Chondrocyte (in vitro differentiated cells): ENCODE measurements around the gene WARS2. TPM values are rescaled to one million over a fixed set of nuclear protein-coding genes. Genes with fewer than 3 reads are reported as not detected.
"Not testable (repeated sequence)": the region's sequence is repeated elsewhere in the genome, so short reads cannot be mapped to it uniquely, and the experiment has no call there.

Experiments used
- DNase-seq: peaks from one replicate; pipeline ENCODE4 v3.0.0; 2021; ENCODE audit warnings: mixed read lengths, low spot score
- H3K27ac Mint-ChIP-seq: one replicate; pipeline ENCODE4 v1.8.0; 2021; ENCODE audit warnings: mild to moderate bottlenecking, moderate library complexity, mixed read lengths; ENCODE audit not compliant: unreplicated experiment
- H3K27me3 Mint-ChIP-seq: 2 replicates; pipeline ENCODE4 v1.8.0; 2021; ENCODE audit warnings: low read depth, mixed read lengths
- H3K36me3 Mint-ChIP-seq: 2 replicates; pipeline ENCODE4 v1.8.0; 2021; ENCODE audit warnings: low read depth, mixed read lengths
- H3K4me1 Mint-ChIP-seq: 2 replicates; pipeline ENCODE4 v1.8.0; 2021; ENCODE audit warnings: low read depth, mild to moderate bottlenecking, mixed read lengths
- H3K4me3 Mint-ChIP-seq: one replicate; pipeline ENCODE4 v1.8.0; 2021; ENCODE audit warnings: mild to moderate bottlenecking, moderate library complexity, mixed read lengths; ENCODE audit not compliant: unreplicated experiment
- H3K9me3 Mint-ChIP-seq: 2 replicates; pipeline ENCODE4 v1.8.0; 2021; ENCODE audit warnings: low read depth, mixed read lengths
- total RNA-seq: library from RNA; stranded (reverse); gene quantifications from 3 replicates; pipeline ENCODE4 v1.2.1, GENCODE V29; 2021
- TF ChIP-seq, protein P1 (sequence below): fragments of 200-600 bp; sonication (generic); IDR thresholded peaks from 2 replicates; pipeline ENCODE4 v1.5.0; 2021; ENCODE audit warnings: antibody characterized with exemption, mild to moderate bottlenecking, moderate library complexity

Gene WARS2
- total RNA-seq, 1 donor from 2014 or later = 9.4 TPM

DNA sequence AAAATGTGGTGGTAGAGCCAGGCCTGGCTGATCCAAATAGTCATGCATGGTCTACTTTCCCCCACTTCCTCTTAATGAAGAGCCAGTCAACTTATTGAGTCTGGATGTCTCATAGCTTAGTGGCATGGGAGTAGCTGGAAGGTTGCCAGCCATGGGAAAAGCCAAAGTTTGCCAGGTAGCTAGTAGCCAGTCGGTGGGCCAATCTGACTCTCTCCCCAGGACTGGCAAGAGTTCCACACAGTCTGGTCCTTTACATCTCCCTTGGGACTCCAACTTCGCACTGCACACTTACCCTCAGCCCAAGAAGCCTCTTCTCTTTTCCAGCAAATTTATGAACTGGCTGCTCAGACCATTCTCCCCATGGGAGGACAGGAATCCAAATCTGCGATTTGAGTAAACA lies 8.3 kb downstream of the WARS2 start:
- Mint-ChIP-seq H3K36me3 (no peaks in the 10 kb centered on the region), H3K27me3 (no peaks in the 10 kb centered on the region), H3K4me1 (peaks cover 18% of the 10 kb centered on the region), H3K4me3 (no peak overlapping the region), H3K27ac (no peak overlapping the region), H3K9me3 (no peaks in the 10 kb centered on the region)
- TF ChIP-seq, protein P1, sequence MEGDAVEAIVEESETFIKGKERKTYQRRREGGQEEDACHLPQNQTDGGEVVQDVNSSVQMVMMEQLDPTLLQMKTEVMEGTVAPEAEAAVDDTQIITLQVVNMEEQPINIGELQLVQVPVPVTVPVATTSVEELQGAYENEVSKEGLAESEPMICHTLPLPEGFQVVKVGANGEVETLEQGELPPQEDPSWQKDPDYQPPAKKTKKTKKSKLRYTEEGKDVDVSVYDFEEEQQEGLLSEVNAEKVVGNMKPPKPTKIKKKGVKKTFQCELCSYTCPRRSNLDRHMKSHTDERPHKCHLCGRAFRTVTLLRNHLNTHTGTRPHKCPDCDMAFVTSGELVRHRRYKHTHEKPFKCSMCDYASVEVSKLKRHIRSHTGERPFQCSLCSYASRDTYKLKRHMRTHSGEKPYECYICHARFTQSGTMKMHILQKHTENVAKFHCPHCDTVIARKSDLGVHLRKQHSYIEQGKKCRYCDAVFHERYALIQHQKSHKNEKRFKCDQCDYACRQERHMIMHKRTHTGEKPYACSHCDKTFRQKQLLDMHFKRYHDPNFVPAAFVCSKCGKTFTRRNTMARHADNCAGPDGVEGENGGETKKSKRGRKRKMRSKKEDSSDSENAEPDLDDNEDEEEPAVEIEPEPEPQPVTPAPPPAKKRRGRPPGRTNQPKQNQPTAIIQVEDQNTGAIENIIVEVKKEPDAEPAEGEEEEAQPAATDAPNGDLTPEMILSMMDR = no peak
- DNase-seq = no peak

DNA sequence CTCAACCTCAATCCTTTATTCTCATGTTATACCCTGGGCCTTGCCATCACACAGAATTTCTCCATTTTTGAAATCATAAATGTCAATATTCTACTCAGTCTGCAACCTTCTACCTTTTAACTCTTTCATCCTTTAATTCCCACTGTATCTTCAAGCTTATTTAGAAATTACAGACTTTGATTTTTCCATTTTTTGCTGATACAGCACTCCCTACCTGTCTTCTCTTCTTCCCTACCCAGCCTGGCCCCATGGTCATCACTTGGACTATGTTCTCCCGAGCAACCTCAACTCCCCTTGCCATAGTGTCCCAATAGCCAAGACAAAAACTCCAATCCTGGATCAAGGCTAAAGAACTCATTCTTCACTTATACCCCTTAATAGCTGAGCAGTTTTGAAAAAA lies 14.6 kb downstream of the WARS2 start:
- DNase-seq = no peak
- TF ChIP-seq, protein P1 = no peak
- Mint-ChIP-seq H3K4me3 (no peak overlapping the region), H3K4me1 (no peaks in the 10 kb centered on the region), H3K27me3 (no peaks in the 10 kb centered on the region), H3K9me3 (peaks cover 11% of the 10 kb centered on the region), H3K36me3 (peaks cover 8% of the 10 kb centered on the region), H3K27ac (no peak overlapping the region)

DNA sequence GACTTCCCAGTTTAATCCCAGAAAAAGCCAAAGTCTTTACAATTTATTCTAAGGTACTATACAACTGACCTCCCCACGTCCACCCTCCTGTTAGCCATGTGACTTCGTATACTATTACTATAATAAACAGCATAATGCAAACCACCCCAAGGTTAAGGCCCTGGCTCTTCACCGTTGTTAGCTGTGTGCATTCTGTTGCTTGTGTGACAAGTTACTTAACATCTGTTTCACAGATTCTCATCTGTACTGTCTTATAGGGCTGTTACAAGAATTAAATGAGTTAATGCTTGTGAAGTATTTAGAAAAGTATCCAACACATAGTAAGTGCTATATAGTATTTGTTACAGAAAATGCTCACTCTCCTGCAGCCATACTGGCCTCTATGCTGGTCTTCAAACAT lies 15.7 kb downstream of the WARS2 start:
- Mint-ChIP-seq H3K27me3 (no peaks in the 10 kb centered on the region), H3K4me1 (no peaks in the 10 kb centered on the region), H3K4me3 (no peak overlapping the region), H3K36me3 (peaks cover 8% of the 10 kb centered on the region), H3K27ac (no peak overlapping the region), H3K9me3 (peaks cover 18% of the 10 kb centered on the region)
- TF ChIP-seq, protein P1 = no peak
- DNase-seq = no peak

DNA sequence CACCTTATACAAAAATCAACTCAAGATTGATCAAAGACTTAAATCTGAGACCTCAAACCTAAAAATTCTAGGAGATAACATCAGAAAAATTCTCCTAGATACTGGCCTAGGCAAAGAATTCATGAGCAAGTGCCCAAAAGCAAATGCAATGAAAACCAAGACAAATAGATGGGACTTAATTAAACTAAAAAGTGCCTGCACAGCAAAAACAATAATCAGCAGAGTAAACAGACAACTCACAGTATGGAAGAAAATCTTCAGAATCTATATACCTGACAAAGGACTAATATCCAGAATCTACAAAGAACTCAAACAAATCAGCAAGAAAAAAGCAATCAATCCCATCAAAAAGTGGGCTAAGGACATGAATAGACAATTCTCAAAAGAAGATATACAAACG lies 18.6 kb downstream of the WARS2 start:
- not testable (repeated sequence) for H3K27me3 Mint-ChIP-seq, H3K4me3 Mint-ChIP-seq, H3K36me3 Mint-ChIP-seq, H3K4me1 Mint-ChIP-seq, H3K27ac Mint-ChIP-seq, DNase-seq
- peaks cover 32% of the 10 kb centered on the region for H3K9me3 Mint-ChIP-seq

DNA sequence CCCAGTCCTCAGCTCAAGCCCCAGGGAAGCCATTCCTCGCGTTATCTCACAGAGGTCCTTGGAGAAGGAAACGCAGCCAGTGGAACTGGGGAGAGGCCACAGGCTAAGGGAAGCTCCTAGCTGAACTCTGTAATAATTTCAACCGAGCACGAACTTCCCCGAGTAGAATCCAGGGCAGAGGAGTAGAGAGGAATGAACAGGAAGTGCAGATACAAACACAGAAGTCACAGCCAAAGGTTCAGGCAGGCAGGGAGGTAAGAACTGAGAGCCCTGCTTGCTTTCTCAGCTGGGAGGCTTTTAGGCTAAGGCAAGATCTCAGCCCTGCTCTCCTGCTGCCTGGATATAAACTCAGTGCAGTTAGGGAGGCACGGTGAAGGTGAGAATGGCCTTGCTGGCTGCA lies 23.7 kb downstream of the WARS2 start:
- H3K27me3 Mint-ChIP-seq = no peaks in the 10 kb centered on the region
- peaks cover 25% of the 10 kb centered on the region for H3K9me3 Mint-ChIP-seq
- peaks cover 33% of the 10 kb centered on the region for H3K4me1 Mint-ChIP-seq
- peak overlapping the region; percentile 76 for H3K27ac Mint-ChIP-seq
- DNase-seq = no peak
- no peak overlapping the region for H3K4me3 Mint-ChIP-seq
- TF ChIP-seq, protein P1 = no peak
- H3K36me3 Mint-ChIP-seq = no peaks in the 10 kb centered on the region

DNA sequence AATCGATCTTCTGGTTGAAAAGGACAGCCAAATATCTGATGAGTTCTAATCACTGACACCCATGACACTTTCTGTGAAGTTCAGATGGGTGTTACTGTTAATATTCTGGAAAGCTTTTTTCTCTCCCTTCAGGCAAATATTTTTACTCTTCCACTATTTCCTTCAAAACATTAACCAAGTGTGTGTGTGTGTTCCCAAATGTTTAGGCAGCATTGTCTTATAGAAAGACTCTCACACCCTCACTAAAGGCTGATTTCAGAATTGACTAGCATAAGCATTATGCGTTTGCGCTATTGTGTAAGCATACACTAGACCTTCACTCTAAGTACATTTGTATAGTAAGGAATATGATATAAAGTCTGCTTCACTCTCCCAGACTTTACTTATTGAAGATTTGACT lies 24.7 kb downstream of the WARS2 start:
- H3K27me3 Mint-ChIP-seq = no peaks in the 10 kb centered on the region
- H3K36me3 Mint-ChIP-seq = no peaks in the 10 kb centered on the region
- peaks cover 24% of the 10 kb centered on the region for H3K9me3 Mint-ChIP-seq
- no peak overlapping the region for H3K27ac Mint-ChIP-seq
- TF ChIP-seq, protein P1 = no peak
- peaks cover 33% of the 10 kb centered on the region for H3K4me1 Mint-ChIP-seq
- H3K4me3 Mint-ChIP-seq = no peak overlapping the region
- DNase-seq = no peak
